Measurements from ENCODE around the gene CARD11. TPM values are rescaled to one million over a fixed set of nuclear protein-coding genes. Genes with fewer than 3 reads are reported as not detected.
A peak's percentile ranks its signal among the peaks of the same experiment; 100 is the strongest.

Gene CARD11
- total and polyA plus RNA-seq, 2 of the 13 experiments (the other 11 are each of a cell fraction or from before 2014, with no cell fraction given), result 0.04 TPM; not detected in 1

- Histone ChIP-seq H3K9ac (ENCODE audit: insufficient read depth, low read depth, low read length) (no peak overlapping the region), H3K36me3 (replicated peaks in 1 of 2; ENCODE audit: control insufficient read depth in 1 of 2, insufficient read depth in 2 of 2, low read length in 2 of 2) (no peaks in the 10 kb centered on the region), H3K4me3 (replicated peaks in 1 of 3; ENCODE audit: insufficient read depth in 1 of 3, low read depth in 2 of 3, low read length in 3 of 3) (no peak overlapping the region), H3K9me3 (ENCODE audit: low read length) (no peaks in the 10 kb centered on the region), H4K20me1 (ENCODE audit: insufficient read depth, low read length) (no peaks in the 10 kb centered on the region), H3K4me2 (ENCODE audit: low read depth, low read length) (no peak overlapping the region), H3K27me3 (ENCODE audit: control insufficient read depth in 1 of 2, insufficient read depth in 2 of 2, low read length in 2 of 2) (peaks cover 1 to 13% of the 10 kb centered on the region in 2 experiments; a peak in 2 of 5 replicates), H2AFZ (ENCODE audit: low read length) (no peak overlapping the region), H3K79me2 (ENCODE audit: insufficient read depth, low read length) (no peaks in the 10 kb centered on the region), H3K27ac (ENCODE audit: extremely low read length, insufficient read depth, low read length) (no peak overlapping the region), H3K4me1 (ENCODE audit: insufficient read depth, low read length) (no peaks in the 10 kb centered on the region)
- 9% methylated on average over 4 of the region's 4 CpGs for WGBS (ENCODE audit: low lambda C conversion rate)
- FAIRE-seq (no peak), ATAC-seq (no peak), DNase-seq (ENCODE audit: low spot score) (no peak)
- ChIA-PET CTCF (ENCODE audit: low intra/inter-chr PET ratio, low total read pairs) (no interaction called here), POLR2A (no interaction called here)
- intact Hi-C loops (cut with micrococcal nuclease; ENCODE audit: unreplicated experiment) (no loop called here), in situ Hi-C loops (cut with HindIII; ENCODE audit: extremely low pct_ligation_motif_present, low pct_unique_long_range_greater_than_20kb) (no loop called here)
- TF ChIP-seq ZNF839 (CRISPR knock-in tag; IDR thresholded peaks at IDR 0.05; ENCODE audit: borderline replicate concordance), result no peak
- BruUV-seq (replicated peaks), result no TSS peak
Measured at GRCh38 chr7:3083350-3083749, 39.7 kb upstream of the CARD11 start.

- Histone ChIP-seq H3K79me2 (ENCODE audit: insufficient read depth, low read length) (no peaks in the 10 kb centered on the region), H3K27me3 (ENCODE audit: control insufficient read depth in 1 of 2, insufficient read depth in 2 of 2, low read length in 2 of 2) (peaks cover 1 to 19% of the 10 kb centered on the region in 2 experiments; a peak in 2 of 5 replicates), H3K27ac (ENCODE audit: extremely low read length, insufficient read depth, low read length) (no peak overlapping the region), H3K4me3 (replicated peaks in 1 of 3; ENCODE audit: insufficient read depth in 1 of 3, low read depth in 2 of 3, low read length in 3 of 3) (no peak overlapping the region), H3K4me1 (ENCODE audit: insufficient read depth, low read length) (no peaks in the 10 kb centered on the region), H3K4me2 (ENCODE audit: low read depth, low read length) (no peak overlapping the region), H3K9me3 (ENCODE audit: low read length) (no peaks in the 10 kb centered on the region), H3K9ac (ENCODE audit: insufficient read depth, low read depth, low read length) (no peak overlapping the region), H2AFZ (ENCODE audit: low read length) (no peak overlapping the region), H4K20me1 (ENCODE audit: insufficient read depth, low read length) (no peaks in the 10 kb centered on the region), H3K36me3 (replicated peaks in 1 of 2; ENCODE audit: control insufficient read depth in 1 of 2, insufficient read depth in 2 of 2, low read length in 2 of 2) (no peaks in the 10 kb centered on the region)
- ATAC-seq (no peak), FAIRE-seq (no peak), DNase-seq (ENCODE audit: low spot score) (no peak)
- WGBS (ENCODE audit: low lambda C conversion rate), result 66% methylated on average over 9 of the region's 9 CpGs
- CTCF ChIA-PET (ENCODE audit: low intra/inter-chr PET ratio, low total read pairs), result no interaction called here
- TF ChIP-seq BRD4 (CRISPR knock-in tag; IDR thresholded peaks at IDR 0.05), result no peak
- TF ChIP-seq NFYB (CRISPR knock-in tag; IDR thresholded peaks at IDR 0.05), result peak; percentile 26; the same call in 1 of the 2 replicates
- intact Hi-C loops (cut with micrococcal nuclease; ENCODE audit: unreplicated experiment), result no loop called here
- BruUV-seq (replicated peaks), result no TSS peak
- POLR2A ChIA-PET, result no interaction called here
- in situ Hi-C loops (cut with HindIII; ENCODE audit: extremely low pct_ligation_motif_present, low pct_unique_long_range_greater_than_20kb), result no loop called here
Measured at GRCh38 chr7:3082831-3083230, 39.2 kb upstream of the CARD11 start.
